ENCODE measurements around the gene PURB.
"Not testable (repeated sequence)": the region's sequence is repeated elsewhere in the genome, so short reads cannot be mapped to it uniquely, and the experiment has no call there.

Gene PURB

GRCh38 chr7:44885394-44886317 is at the start of gene PURB:
PURB (minus strand) TSS chr7:44885530; CDS start chr7:44885348, 182 bp downstream.
- peak; percentile 97 to 98 for DNase-seq

- no peak for DNase-seq
These were observed 49.7 kb upstream of the PURB start for GRCh38 chr7:44935016-44935415.

- DNase-seq, result not testable (repeated sequence)
These were observed 49.2 kb upstream of the PURB start for GRCh38 chr7:44934510-44934909.

GRCh38 chr7:44930921-44931320 is 45.6 kb upstream of the PURB start:
- no peak for DNase-seq

GRCh38 chr7:44922351-44922694 is 37.0 kb upstream of the PURB start:
- DNase-seq, result no peak

GRCh38 chr7:44921607-44922350 is 36.4 kb upstream of the PURB start:
- peak; percentile 88 to 90 for DNase-seq

- DNase-seq, result no peak
These were observed 34.8 kb upstream of the PURB start for GRCh38 chr7:44920119-44920518.

- DNase-seq, result no peak
These were observed 32.7 kb upstream of the PURB start for GRCh38 chr7:44918029-44918428.

GRCh38 chr7:44917465-44917864 is 32.1 kb upstream of the PURB start:
- no peak for DNase-seq

GRCh38 chr7:44914992-44915607 is 29.8 kb upstream of the PURB start:
- peak; percentile 80 to 86 for DNase-seq

GRCh38 chr7:44912775-44913347 is 27.5 kb upstream of the PURB start:
- no peak for DNase-seq

- DNase-seq, result no peak
These were observed 26.6 kb upstream of the PURB start for GRCh38 chr7:44911911-44912310.

- DNase-seq, result no peak
These were observed 24.5 kb upstream of the PURB start for GRCh38 chr7:44909596-44910389.

GRCh38 chr7:44906965-44907364 is 21.6 kb upstream of the PURB start:
- no peak for DNase-seq

- no peak for DNase-seq
These were observed 19.8 kb upstream of the PURB start for GRCh38 chr7:44905002-44905635.

- DNase-seq, result no peak
These were observed 14.1 kb upstream of the PURB start for GRCh38 chr7:44899443-44899842.

- DNase-seq, result no peak
These were observed 12.7 kb upstream of the PURB start for GRCh38 chr7:44898039-44898438.

- DNase-seq, result no peak
These were observed 12.0 kb upstream of the PURB start for GRCh38 chr7:44897309-44897708.

GRCh38 chr7:44894888-44895580 is 9.7 kb upstream of the PURB start:
- no peak for DNase-seq

GRCh38 chr7:44893710-44894234 is 8.4 kb upstream of the PURB start:
- no peak for DNase-seq

- DNase-seq, result no peak
These were observed 6.5 kb upstream of the PURB start for GRCh38 chr7:44891791-44892190.
